Panc1 (cell line): Measurements from ENCODE around the gene SORL1.

ENCODE experiments used
- POLR2AphosphoS5 ChIP-seq: IDR thresholded peaks from 2 replicates; pipeline ENCODE4 v1.6.1; 2012; ENCODE audit warnings: mild to moderate bottlenecking, low read depth, low read length, moderate library complexity
- SIN3A ChIP-seq: IDR thresholded peaks from 2 replicates; pipeline ENCODE4 v1.6.1; 2012; ENCODE audit warnings: low read depth, mild to moderate bottlenecking, low read length, moderate library complexity, borderline replicate concordance; ENCODE audit not compliant: insufficient read depth
- TCF7L2 ChIP-seq: IDR thresholded peaks from 2 replicates; pipeline ENCODE4 v1.6.1; 2011; ENCODE audit warnings: mild to moderate bottlenecking, low read depth, low read length, inconsistent platforms
- TF ChIP-seq, protein P1 (sequence below): fragments of 450-650 bp; IDR thresholded peaks from 2 replicates; pipeline ENCODE4 v1.5.1; 2017; ENCODE audit warnings: mild to moderate bottlenecking
- TF ChIP-seq, protein P2 (sequence below), 2 experiments: IDR thresholded peaks; 2 replicates each; pipeline ENCODE4 v1.6.1; 2011 to 2012; ENCODE audit warnings: low read depth in 2 of 2, control low read depth in 1 of 2, low read length in 1 of 2, mild to moderate bottlenecking in 1 of 2, moderate library complexity in 1 of 2; ENCODE audit not compliant: insufficient read depth in 1 of 2

DNA sequence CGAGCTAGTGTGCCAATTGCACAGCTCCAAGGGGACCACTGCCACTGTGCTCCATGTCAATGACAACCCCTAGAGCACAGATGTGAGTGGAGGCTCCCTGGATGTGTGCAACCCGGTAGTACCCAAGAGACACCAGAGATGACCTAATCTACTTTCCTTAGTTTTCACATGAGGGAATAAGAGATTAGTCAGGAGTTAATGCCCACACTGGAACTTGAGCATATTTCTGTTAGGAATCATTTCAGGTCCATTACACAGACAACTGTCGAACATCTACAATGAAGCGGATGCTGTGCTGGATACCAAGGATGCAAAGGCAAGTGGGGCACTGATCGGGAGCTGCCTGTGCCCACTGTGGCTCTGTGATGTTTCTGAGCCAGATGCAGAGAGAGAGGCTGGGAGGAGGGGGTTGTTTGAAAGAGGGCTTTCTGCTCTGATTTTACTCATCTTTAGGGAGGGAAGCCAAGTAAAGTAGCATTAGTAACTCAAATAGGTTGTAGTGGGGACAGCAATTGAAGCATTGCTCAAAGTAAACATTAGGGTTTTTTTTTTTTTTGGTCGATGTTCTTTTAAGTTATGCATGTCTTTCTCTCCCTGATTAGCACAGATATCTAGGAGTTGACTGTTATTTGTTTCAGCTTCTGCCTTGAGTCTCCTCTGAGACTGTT lies 83.1 kb downstream of the SORL1 start:
- TF ChIP-seq, protein P1, sequence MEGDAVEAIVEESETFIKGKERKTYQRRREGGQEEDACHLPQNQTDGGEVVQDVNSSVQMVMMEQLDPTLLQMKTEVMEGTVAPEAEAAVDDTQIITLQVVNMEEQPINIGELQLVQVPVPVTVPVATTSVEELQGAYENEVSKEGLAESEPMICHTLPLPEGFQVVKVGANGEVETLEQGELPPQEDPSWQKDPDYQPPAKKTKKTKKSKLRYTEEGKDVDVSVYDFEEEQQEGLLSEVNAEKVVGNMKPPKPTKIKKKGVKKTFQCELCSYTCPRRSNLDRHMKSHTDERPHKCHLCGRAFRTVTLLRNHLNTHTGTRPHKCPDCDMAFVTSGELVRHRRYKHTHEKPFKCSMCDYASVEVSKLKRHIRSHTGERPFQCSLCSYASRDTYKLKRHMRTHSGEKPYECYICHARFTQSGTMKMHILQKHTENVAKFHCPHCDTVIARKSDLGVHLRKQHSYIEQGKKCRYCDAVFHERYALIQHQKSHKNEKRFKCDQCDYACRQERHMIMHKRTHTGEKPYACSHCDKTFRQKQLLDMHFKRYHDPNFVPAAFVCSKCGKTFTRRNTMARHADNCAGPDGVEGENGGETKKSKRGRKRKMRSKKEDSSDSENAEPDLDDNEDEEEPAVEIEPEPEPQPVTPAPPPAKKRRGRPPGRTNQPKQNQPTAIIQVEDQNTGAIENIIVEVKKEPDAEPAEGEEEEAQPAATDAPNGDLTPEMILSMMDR: no peak
- no peak for TF ChIP-seq POLR2AphosphoS5
- no peak for TF ChIP-seq SIN3A
- TF ChIP-seq, protein P2, sequence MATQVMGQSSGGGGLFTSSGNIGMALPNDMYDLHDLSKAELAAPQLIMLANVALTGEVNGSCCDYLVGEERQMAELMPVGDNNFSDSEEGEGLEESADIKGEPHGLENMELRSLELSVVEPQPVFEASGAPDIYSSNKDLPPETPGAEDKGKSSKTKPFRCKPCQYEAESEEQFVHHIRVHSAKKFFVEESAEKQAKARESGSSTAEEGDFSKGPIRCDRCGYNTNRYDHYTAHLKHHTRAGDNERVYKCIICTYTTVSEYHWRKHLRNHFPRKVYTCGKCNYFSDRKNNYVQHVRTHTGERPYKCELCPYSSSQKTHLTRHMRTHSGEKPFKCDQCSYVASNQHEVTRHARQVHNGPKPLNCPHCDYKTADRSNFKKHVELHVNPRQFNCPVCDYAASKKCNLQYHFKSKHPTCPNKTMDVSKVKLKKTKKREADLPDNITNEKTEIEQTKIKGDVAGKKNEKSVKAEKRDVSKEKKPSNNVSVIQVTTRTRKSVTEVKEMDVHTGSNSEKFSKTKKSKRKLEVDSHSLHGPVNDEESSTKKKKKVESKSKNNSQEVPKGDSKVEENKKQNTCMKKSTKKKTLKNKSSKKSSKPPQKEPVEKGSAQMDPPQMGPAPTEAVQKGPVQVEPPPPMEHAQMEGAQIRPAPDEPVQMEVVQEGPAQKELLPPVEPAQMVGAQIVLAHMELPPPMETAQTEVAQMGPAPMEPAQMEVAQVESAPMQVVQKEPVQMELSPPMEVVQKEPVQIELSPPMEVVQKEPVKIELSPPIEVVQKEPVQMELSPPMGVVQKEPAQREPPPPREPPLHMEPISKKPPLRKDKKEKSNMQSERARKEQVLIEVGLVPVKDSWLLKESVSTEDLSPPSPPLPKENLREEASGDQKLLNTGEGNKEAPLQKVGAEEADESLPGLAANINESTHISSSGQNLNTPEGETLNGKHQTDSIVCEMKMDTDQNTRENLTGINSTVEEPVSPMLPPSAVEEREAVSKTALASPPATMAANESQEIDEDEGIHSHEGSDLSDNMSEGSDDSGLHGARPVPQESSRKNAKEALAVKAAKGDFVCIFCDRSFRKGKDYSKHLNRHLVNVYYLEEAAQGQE (IDR thresholded peaks at IDR 0.05; ENCODE audit: insufficient read depth in 1 of 2, low read depth in 2 of 2, low read length in 1 of 2): no peak
- TF ChIP-seq TCF7L2: no peak
